Stimulated activated CD4-positive, alpha-beta T cell treated with anti-CD3 and anti-CD28 coated beads, Interleukin-4, amount 100 ng/mL, for 1 hour (primary cell): ENCODE measurements around the gene FMN1.
"Not testable (repeated sequence)": the region's sequence is repeated elsewhere in the genome, so short reads cannot be mapped to it uniquely, and the experiment has no call there.

Source experiments
- DNase-seq: peaks from one replicate; pipeline ENCODE4 v3.0.0-alpha.2; 2020

The FMN1 gene

GRCh38 chr15:33086500-33087121 lies 107.9 kb downstream of the FMN1 start:
- DNase-seq: no peak

- no peak for DNase-seq
Observed at GRCh38 chr15:33084661-33085060, 109.9 kb downstream of the FMN1 start.

- no peak for DNase-seq
Observed at GRCh38 chr15:33083232-33084081, 111.1 kb downstream of the FMN1 start.

- DNase-seq: no peak
Observed at GRCh38 chr15:33080006-33080405, 114.5 kb downstream of the FMN1 start.

- no peak for DNase-seq
Observed at GRCh38 chr15:33078607-33079006, 115.9 kb downstream of the FMN1 start.

DNA sequence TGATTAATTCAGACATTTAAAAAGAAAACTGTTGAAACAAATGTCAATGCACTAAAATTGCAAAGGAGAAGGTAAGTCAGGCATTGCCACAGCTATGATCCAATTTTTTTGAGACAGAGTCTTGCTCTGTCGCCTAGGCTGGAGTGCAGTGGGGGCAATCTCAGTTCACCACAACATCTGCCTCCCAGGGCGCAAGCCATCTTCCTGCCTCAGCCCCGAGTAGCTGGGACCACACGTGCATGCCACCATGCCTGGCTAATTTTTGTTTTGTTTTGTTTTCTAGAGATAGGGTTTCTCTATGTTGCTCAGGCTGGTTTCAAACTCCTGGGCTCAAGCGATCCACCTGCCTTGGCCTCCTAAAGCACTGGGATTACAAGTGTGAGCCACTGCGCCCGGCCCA lies 117.6 kb downstream of the FMN1 start:
- DNase-seq: no peak

- DNase-seq: no peak
Observed at GRCh38 chr15:33074942-33075341, 119.6 kb downstream of the FMN1 start.

DNA sequence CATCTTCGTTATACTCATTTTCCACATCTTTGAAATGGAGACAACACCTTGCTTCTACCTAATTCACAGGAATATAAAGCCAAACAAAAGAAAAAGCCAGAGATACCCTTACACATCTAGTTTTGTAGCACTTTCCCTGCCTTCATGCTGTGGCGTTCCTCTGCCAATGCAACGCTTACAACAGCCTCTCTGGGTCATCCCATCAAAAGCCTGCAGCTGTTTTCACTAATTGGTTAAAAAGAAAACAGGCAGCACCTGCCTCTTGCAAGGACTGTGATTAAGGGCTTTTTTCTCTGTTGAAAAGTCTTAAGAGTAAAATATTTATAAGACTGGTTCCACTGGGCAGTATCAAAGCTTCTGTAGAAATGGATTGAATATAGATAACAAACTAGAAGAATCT lies 120.3 kb downstream of the FMN1 start:
- DNase-seq: no peak

DNA sequence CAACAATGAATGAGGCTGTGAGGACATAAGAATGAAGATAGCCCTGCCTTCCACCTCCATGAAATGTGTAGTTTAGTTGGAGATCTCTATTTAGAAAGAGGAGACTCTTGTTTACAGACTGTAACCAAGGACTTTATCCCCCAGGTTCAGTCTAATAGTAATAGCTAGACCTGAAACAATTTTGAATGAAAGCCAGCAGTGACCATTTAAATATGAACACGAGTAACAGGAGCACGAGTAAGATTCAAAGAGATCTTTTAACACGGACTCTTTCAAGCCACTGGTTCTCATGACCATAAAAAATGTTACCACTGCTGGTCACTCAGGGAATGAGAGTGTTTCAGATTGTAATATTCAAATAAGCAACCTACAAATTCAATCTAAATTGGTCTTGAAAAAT lies 123.1 kb downstream of the FMN1 start:
- DNase-seq: no peak

DNA sequence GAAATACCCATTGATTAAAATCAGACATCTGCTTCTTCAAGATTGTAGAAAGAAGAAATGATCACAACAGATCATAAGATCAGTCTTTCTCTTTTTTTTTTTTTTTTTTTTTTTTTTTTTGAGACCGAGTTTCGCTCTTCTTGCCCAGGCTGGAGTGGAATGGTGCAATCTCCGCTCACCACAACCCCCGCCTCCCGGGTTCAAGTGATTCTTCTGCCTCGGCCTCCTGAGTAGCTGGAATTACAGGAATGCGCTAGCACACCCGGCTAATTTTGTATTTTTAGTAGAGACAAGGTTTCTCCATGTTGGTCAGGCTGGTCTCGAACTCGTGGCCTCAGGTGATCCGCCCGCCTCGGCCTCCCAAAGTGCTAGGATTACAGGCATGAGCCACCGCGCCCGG lies 124.6 kb downstream of the FMN1 start:
- not testable (repeated sequence) for DNase-seq

DNA sequence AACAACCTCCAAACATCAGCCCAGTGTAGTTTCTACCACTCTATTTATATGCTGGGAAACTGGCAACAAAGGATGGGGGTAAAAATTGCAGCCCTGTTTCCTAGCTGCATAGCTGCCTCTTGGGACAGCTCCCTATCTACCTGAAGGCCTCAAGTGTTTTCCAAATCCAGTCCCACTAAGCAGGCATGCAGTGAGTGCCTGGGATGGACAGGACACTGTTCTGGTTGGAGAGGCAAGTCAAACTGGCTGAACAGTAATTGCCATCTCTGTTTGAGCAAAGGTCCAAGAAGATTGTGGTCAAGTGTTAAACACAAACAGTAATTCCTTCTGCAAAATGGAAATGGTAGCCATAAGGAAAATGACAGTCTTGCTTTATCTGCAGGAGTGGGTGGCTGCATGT lies 125.4 kb downstream of the FMN1 start:
- DNase-seq: no peak

DNA sequence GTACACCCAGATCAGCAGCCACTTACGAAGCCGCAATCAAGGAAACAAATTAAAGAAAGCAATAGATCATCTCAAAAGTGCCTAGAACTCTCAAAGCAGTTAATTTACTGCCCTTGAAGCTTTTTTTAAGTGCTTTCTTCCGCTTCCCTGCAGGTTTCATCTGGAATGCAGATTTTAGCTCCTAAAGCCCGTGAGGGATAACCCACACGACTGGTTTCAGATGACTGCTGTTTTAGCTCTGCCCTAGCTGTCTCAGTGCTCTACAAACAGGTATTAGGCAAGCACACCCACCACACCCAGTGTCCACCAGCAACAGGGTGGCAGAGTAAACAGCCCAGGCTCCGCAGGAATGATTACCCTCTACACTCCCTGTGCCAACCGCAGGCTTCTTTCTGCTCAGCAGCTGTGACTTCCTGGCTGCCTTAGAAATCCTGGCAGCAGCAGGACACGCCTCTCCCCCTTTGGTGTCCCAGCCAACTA lies 126.0 kb downstream of the FMN1 start:
- no peak for DNase-seq

DNA sequence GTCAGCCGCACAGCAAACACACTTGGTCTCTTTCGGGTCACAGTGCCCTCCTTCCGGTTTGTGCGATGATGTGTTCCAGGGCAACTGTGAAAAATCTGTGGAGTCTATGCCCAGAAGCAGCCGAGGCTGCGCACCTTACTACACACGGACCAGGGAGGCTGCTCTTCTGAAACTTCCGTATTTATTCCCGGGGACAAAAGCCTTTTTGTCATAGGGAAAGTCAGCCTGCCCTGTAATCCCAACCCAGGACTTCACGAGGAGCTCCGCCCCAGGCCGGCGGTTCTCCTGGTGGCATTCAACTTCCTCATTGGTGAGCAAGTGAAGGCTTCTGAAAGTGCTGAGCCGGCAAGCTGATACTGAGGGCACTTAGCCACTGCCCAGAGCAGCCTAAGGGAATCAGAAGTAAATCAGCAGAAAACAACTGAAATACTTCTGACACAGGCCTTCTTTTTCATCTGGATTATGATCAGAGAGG lies 126.5 kb downstream of the FMN1 start:
- DNase-seq: no peak

- no peak for DNase-seq
Observed at GRCh38 chr15:33067456-33067855, 127.1 kb downstream of the FMN1 start.

DNA sequence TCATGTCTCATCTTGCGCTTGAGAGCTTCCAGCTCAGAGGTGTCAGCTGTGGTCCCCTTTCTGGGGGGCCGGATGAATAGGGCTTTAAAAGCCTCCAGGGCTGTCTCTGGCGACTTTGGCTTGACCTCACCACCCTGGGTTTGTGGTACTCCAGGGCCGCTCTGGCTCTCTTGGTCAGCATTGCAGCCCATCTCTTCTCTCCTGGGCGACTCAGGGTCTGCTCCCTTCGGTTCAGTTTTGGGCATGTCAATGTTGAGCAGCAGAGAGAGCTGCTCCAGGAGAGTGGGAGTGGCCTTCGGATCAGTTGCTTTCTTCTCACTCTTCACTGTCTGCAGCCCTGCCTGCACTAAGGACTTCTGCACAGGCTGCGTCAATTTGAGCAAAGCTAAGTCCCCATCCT lies 127.9 kb downstream of the FMN1 start:
- no peak for DNase-seq

DNA sequence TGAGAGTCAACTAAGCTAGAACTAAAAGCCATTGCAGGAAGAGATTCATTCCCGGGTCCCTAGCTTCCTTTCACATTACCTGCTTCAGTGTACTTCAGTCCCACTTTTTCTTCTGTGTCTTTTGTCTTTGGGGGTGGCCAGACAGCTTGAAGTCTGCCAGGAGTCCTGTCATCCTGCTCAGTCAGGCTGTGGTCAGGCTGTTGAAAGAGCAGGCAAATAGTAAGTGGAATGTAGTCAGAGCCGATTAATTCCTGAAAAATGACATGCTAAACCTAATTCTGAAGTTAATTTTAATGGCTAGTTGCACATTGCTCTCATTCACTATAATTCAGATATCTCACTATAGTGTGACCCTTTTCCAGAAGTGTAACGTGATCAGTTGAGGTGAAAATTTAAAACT lies 129.6 kb downstream of the FMN1 start:
- DNase-seq: no peak

DNA sequence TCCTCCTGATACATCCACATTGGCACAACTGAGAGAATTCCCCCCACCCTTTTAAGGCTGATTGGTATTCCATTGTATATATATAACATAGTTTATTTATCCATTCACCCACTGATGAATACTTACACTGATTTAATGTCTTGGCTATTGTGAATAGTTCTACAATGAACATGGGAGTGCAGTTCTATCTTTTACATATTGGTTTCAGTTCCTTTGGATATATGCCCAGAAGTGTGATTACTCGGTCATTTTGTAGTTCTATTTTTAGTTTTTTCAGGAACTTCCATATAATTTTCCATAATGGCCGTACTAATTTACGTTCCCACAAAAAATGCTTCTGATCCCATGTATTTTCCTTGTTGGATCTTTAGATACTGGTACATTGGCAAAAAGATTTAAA lies 135.3 kb downstream of the FMN1 start:
- no peak for DNase-seq

GRCh38 chr15:33057845-33058244 lies 136.7 kb downstream of the FMN1 start:
- no peak for DNase-seq

DNA sequence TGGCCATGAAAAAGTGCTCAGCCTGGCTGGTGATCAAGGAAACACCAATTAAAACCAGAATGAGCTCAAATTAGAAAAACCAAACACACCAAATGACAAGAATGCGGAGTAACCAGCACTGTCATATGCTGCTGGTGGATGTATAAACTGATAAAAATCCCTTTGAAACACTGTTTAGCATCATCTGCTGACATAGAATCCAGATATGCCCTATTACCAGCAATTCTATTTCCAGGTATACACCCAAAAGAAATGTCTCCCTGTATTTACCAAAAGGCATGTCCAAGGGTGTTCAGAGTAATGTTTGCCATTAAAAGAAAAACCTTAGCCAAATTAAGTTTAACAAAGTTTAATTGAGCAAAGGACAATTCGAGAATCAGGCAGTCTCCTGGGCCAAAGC lies 138.6 kb downstream of the FMN1 start:
- DNase-seq: no peak

DNA sequence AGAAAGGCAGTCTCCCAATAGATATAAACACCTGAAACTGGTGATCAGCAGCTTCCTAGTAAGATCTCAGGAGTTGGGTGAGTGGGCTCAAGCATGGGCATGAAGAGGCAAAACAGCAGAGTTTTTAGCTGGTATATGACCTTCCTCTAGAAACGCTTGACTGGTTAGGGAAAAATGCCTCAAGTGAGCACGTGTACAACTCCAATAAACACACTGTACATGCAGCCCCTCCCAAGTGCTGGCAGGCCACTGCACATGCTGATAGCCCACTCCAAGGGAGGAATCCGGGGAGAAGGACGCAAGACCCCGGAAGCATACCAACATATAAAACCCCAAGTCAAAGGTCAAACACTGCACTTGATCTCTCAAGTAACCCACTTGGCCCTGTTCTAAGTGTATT lies 143.0 kb downstream of the FMN1 start:
- DNase-seq: no peak

GRCh38 chr15:33048255-33048654 lies 146.3 kb downstream of the FMN1 start:
- no peak for DNase-seq

DNA sequence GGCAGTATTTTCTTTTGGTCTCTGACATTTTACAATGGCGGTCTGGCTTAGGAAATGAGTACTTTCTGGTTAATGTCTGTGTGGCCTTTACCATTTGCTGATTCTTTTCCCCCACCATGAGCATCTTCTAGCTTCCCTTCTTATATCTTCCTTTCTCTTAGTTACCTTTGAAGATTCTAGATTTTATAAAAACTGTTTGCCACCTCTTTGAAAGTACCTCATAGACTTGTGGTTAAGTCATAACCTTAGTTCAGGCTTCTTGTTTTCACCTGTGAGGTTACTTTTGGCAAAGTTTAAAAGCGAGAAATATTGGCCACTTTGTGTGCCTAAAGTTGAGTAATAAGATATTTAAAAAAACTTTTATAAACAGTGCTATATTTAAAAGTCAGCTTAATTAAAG lies 147.4 kb downstream of the FMN1 start:
- DNase-seq: no peak

GRCh38 chr15:33046329-33046728 lies 148.2 kb downstream of the FMN1 start:
- DNase-seq: no peak

DNA sequence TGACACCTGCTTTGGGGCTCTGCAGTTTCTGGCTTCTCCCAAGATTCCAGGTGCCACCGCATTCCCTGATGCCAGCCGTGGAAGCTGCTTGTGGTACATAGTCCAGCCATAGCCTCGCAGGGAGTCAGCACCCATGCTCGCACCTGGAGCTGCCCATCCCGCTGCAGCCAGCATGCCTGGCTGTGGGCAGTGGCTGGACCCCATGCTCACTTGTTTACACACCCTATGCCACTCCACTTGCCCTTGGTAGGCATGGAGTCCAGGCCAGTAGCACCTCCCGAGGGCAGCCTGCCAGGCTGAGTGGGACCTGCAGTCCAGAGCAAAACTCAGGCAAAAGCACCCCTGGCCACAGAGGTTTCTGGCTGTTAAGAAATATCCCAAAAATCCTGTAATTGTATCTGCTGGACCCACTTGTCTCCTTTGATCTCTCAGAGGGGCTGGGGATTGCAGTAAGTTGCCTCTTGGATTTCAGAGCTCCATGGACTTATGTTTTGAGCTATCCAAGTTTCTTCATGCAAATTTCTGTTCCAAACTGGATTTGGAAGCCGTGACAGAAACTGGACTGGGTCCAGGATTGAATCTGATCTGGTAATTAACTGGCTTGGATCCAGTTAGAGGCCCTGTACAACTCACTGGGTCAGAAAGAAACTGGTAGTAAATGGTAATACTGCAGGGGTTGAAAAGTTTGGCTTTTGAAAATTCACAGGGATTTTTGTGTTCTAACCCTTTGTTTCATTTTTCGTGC lies 149.3 kb downstream of the FMN1 start:
- DNase-seq: no peak
